Choroid plexus epithelial cell (primary cell): Measurements from ENCODE around the gene MRPL54.
A peak's percentile ranks its signal among the peaks of the same experiment; 100 is the strongest.

Source experiments
- DNase-seq: peaks from one replicate; pipeline ENCODE4 v3.0.0-alpha.2; 2010; ENCODE audit warnings: low read depth
- H3K4me3 ChIP-seq: 2 replicates; pipeline ENCODE4 v1.5.1; 2011; ENCODE audit warnings: low read depth, mild to moderate bottlenecking, control low read depth, low read length, moderate library complexity
- CTCF ChIP-seq: conservative IDR thresholded peaks from 2 replicates; pipeline ENCODE4 v1.5.1; 2011; ENCODE audit warnings: low read depth, mild to moderate bottlenecking, control low read depth, inconsistent platforms, low read length, moderate library complexity

Gene MRPL54

GRCh38 chr19:3722443-3723109, 39.9 kb upstream of the MRPL54 start:
- no peak for TF ChIP-seq CTCF
- no peak for DNase-seq
- no peak overlapping the region for H3K4me3 ChIP-seq

GRCh38 chr19:3723110-3723488, 39.4 kb upstream of the MRPL54 start:
- no peak for TF ChIP-seq CTCF
- no peak overlapping the region for H3K4me3 ChIP-seq

DNA sequence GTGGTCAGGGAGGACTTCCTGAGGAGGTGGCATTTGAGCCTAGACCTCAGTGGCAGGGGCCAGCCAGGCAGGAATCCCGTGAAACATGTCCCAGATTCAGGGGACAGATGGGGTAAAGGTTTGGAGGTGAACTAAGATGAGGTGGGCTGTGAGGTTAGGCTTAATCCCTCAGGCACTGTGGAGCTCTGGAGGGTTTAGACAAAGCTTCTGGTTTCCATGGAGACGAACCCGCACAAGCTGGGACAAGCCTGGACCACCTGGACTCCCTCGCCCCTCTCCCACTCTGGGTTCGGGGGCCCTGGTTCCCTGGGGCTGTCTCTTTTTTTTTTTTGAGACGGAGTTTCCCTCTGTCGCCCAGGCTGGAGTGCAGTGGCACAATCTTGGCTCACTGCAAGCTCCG, 38.6 kb upstream of the MRPL54 start:
- H3K4me3 ChIP-seq, result no peak overlapping the region
- TF ChIP-seq CTCF, result no peak
- DNase-seq, result no peak

More at GRCh38 chr19:3723110-3723488, 39.4 kb upstream of the MRPL54 start:
- DNase-seq, result no peak

DNA sequence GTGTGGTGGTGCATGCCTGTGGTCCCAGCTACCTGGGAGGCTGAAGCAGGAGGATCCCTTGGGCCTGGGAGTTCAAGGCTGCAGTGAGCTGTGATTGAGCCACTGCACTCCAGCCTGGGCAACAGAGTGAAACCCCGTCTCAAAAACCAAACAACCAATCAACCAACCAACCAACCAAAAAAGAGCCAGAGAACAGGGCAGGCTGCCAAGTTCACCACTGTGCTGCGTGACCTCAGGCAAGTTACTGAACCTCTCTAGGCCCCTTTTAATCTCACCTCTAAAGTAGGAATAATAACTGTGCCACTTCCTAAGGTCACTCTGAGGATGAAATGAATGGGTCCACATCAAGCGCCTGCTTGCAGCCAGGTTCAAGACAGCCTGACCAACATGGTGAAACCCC, 37.4 kb upstream of the MRPL54 start:
- no peak for DNase-seq
- no peak for TF ChIP-seq CTCF
- no peak overlapping the region for H3K4me3 ChIP-seq

GRCh38 chr19:3725640-3726310, 36.7 kb upstream of the MRPL54 start:
- H3K4me3 ChIP-seq, result no peak overlapping the region
- DNase-seq, result peak; percentile 19
- TF ChIP-seq CTCF, result no peak

DNA sequence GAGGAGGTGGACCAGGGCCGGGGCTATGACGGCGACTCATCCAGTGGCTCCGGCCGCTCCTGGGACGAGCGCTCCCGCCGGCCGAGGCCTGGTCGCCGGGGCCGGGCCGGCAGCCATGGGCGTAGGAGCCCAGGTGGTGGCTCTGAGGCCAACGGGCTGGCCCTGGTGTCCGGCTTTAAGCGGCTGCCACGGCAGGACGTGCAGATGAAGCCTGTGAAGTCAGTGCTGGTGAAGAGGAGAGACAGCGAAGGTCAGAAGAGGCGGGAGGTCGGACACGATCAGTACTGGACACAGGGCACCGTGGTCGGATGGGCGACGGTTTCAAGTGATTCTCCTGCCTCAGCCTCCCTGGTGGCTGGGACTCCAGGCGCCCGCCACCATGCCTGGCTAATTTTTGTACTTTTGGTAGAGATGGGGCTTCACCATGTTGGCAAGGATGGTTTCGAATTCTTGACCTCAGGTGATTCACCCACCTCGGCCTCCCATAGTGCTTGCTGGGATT, 32.0 kb upstream of the MRPL54 start:
- no peak overlapping the region for H3K4me3 ChIP-seq
- DNase-seq, result no peak
- no peak for TF ChIP-seq CTCF

- TF ChIP-seq CTCF, result peak; percentile 19
- H3K4me3 ChIP-seq, result no peak overlapping the region
- DNase-seq, result no peak
Observed at GRCh38 chr19:3732108-3732507, 30.4 kb upstream of the MRPL54 start.
